Heart left ventricle (tissue), 16 donors: ENCODE measurements around the gene ARAP1. TPM values are rescaled to one million over a fixed set of nuclear protein-coding genes. Genes with fewer than 3 reads are reported as not detected.

Experiments used
- ATAC-seq, 4 donors: fragments of 200-7000 bp; cut with Tn5 transposase; one replicate each; pipeline ENCODE4 v1.9.1; 2020 to 2022; ENCODE audit warnings: moderate library complexity in 4 of 4, mild to moderate bottlenecking in 3 of 4, moderate number of reproducible peaks in 1 of 4
- DNase-seq, 5 donors: peaks; one replicate each; pipeline ENCODE4 v3.0.0-alpha.2; 2020
- H3K27ac ChIP-seq, 12 donors: fragments of 200-600 bp; sonication (generic) in 4 of 12; one replicate each; pipeline versions ENCODE4 v1.5.0 to v1.8.0; 2016 to 2022; ENCODE audit warnings: mild to moderate bottlenecking in 2 of 12
- H3K27me3 ChIP-seq, 9 donors: fragments of 200-600 bp; sonication (generic) in 2 of 9; one replicate each; pipeline versions ENCODE4 v1.5.1 to v1.8.0; 2016 to 2022; ENCODE audit warnings: mild to moderate bottlenecking in 3 of 9
- H3K36me3 ChIP-seq, 9 donors: fragments of 200-600 bp; sonication (generic) in 2 of 9; one replicate each; pipeline versions ENCODE4 v1.5.0 to v1.8.0; 2018 to 2022; ENCODE audit warnings: mild to moderate bottlenecking in 2 of 9
- H3K4me1 ChIP-seq, 12 donors: fragments of 200-600 bp; sonication (generic) in 4 of 12; one replicate each; pipeline versions ENCODE4 v1.5.0 to v1.8.0; 2016 to 2022; ENCODE audit warnings: mild to moderate bottlenecking in 3 of 12
- H3K4me3 ChIP-seq, 12 donors: fragments of 200-600 bp; sonication (generic) in 4 of 12; one replicate each; pipeline versions ENCODE4 v1.5.0 to v1.8.0; 2017 to 2022; ENCODE audit warnings: mild to moderate bottlenecking in 9 of 12, moderate library complexity in 4 of 12
- H3K9me3 ChIP-seq, 12 donors: fragments of 200-600 bp; sonication (generic) in 4 of 12; one replicate each; pipeline versions ENCODE4 v1.5.0 to v1.8.0; 2016 to 2022; ENCODE audit warnings: mild to moderate bottlenecking in 1 of 12
- POLR2A ChIP-seq, 2 donors: fragments of 450-650 bp; IDR thresholded peaks; one replicate each; pipeline ENCODE4 v1.6.1; 2017; ENCODE audit warnings: antibody characterized with exemption in 2 of 2, mild to moderate bottlenecking in 2 of 2, moderate library complexity in 2 of 2
- WGBS, 4 donors: extraction: QIAGEN DNeasy Blood & Tissue Kit in 2 of 4; methylation state at CpG; one replicate each; pipeline versions ENCODE4 v1.1.5 to v1.1.7; 2013 to 2018; 5-methylcytosine and 5-hydroxymethylcytosine counted together
- intact Hi-C, 10 donors: fragments of 100-400 bp; cut with DNase I; formaldehyde crosslinking; loops; one replicate each; pipeline versions ENCODE4 v1.11.1 to v1.14.2; 2022
- polyA plus RNA-seq, 2 donors: library from polyadenylated mRNA; stranded (reverse); fragments of 200-250 nt; gene quantifications; one replicate each; pipeline ENCODE4 v1.2.3, GENCODE V29; 2013
- total RNA-seq, 9 donors: library from RNA; depleted of rRNA in 2 of 9; stranded (reverse); fragments of >200 nt in 2 of 9; fragmentation: NEBNext Ultra II Directional in 3 of 9; extraction: Animal tissue kit (Norgen Biotek cat#: 25700) in 3 of 9; gene quantifications; one replicate each; pipeline versions ENCODE4 v1.1.0 to v1.2.4, GENCODE V29; 2016 to 2023
- TF ChIP-seq, protein P1 (sequence below), 12 donors: fragments of 200-600 bp; sonication (generic) in 4 of 12; IDR thresholded peaks; one replicate each; pipeline versions ENCODE4 v1.5.0 to v1.8.0; 2018 to 2022; ENCODE audit warnings: antibody characterized with exemption in 12 of 12, mild to moderate bottlenecking in 5 of 12
- donor health status: ischemic (EF 13 %, LVEDD 7.1; RV severe dilation, severe dysfunction).
- donor health status: healthy with polysubstance abuse.
- donor health status: DM: no; HTN: yes; CAD: no.
- donor health status: DM: no; HTN: no; CAD: no.
- donor health status: ischemic (EF 25% LVEDD 6.9; RV normal size, moderate dysfunction).
- donor health status: ischemic (EF 25% LVEDD 5.7; RV mildly dilated, moderate dysfunction).
- donor health status: healthy.
- donor health status: DM: yes; HTN: yes; CAD: no.
- donor health status: ischemic (EF 35%, LVEDD 5.7; RV mildly dilated, moderate dysfunction).
- donor health status: nonischemic (EF 11% LVEDD 7.7; RV severe dilation, severe dysfunction).
- donor health status: DM: yes; HTN: yes; CAD: no.
- donor health status: PGD.
- donor health status: ischemic (EF 29% LVEDD 5.4; RV normal size, mild dysfunction).
- donor health status: nonischemic (EF 23%, LVEDD 6.1; RV moderate dilation, normal function).

Gene ARAP1
- total and polyA plus RNA-seq, 11 donors, result 35.4 to 116 (median 43.6) TPM

DNA sequence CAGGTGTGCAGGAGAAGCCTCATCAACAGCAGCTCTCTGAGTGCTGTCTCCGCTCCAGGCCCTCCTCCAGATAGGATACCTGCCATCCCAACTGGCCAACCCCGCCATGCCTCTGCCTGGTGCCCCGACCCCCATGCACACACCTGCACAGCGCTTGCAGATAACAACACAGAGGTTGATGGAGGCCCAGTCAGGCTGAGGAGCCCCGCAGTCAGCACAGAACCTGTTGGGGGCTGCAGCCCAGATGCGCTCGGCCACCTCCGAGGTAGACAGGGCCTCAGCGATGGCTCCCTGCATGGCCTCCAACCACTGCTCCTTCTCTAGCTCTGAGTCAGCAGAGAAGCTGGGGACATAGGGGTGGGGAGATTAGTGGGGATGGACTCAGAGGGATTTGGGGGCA lies 45.2 kb downstream of the ARAP1 start:
- WGBS, 4 donors, result 89 to 96% (median 93%) methylated on average over 8 to 9 of the region's 9 CpGs
- no peaks in the 10 kb centered on the region for H3K27me3 ChIP-seq
- intact Hi-C loops, result no loop called here
- peaks cover 0 to 99% (median 84%) of the 10 kb centered on the region in 9 donors for H3K36me3 ChIP-seq
- no peak for DNase-seq
- no peak overlapping the region for H3K4me3 ChIP-seq
- H3K9me3 ChIP-seq, result no peaks in the 10 kb centered on the region
- no peak for ATAC-seq
- peaks cover 0 to 26% (median 11%) of the 10 kb centered on the region in 12 donors for H3K4me1 ChIP-seq
- TF ChIP-seq, protein P1, sequence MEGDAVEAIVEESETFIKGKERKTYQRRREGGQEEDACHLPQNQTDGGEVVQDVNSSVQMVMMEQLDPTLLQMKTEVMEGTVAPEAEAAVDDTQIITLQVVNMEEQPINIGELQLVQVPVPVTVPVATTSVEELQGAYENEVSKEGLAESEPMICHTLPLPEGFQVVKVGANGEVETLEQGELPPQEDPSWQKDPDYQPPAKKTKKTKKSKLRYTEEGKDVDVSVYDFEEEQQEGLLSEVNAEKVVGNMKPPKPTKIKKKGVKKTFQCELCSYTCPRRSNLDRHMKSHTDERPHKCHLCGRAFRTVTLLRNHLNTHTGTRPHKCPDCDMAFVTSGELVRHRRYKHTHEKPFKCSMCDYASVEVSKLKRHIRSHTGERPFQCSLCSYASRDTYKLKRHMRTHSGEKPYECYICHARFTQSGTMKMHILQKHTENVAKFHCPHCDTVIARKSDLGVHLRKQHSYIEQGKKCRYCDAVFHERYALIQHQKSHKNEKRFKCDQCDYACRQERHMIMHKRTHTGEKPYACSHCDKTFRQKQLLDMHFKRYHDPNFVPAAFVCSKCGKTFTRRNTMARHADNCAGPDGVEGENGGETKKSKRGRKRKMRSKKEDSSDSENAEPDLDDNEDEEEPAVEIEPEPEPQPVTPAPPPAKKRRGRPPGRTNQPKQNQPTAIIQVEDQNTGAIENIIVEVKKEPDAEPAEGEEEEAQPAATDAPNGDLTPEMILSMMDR (IDR thresholded peaks at IDR 0.05), result no peak
- no peak for TF ChIP-seq POLR2A (IDR thresholded peaks at IDR 0.05)
- no peak overlapping the region for H3K27ac ChIP-seq

DNA sequence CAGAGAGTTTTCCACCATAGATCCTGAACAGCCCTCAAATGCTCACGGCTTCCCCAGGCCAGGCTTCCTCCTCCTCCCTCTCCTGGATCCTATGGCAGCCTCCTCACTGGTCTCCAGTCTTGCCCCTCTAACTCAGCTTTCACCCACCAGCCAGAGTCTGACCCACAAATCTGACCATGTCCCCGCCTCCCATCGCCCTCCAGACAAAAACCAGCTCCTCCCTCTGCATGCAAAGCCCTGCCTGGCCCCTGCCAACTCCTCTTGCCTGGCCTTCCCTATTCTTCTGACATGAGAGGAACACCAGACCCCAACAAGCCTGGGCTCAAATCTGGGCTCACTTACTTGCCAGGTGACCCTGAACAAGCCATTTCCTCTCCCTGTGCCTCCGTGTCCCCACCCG lies 45.6 kb downstream of the ARAP1 start:
- ATAC-seq (no peak), DNase-seq (no peak)
- Histone ChIP-seq H3K27me3 (no peaks in the 10 kb centered on the region), H3K4me1 (peaks cover 0 to 25% (median 11%) of the 10 kb centered on the region in 12 donors), H3K9me3 (no peaks in the 10 kb centered on the region), H3K4me3 (no peak overlapping the region), H3K27ac (no peak overlapping the region), H3K36me3 (peaks cover 0 to 99% (median 84%) of the 10 kb centered on the region in 9 donors)
- intact Hi-C loops, result no loop called here
- WGBS, 4 donors, result 83 to 97% (median 88%) methylated on average over 5 of the region's 5 CpGs
- TF ChIP-seq POLR2A (IDR thresholded peaks at IDR 0.05), result no peak
- TF ChIP-seq, protein P1 (IDR thresholded peaks at IDR 0.05), result no peak

DNA sequence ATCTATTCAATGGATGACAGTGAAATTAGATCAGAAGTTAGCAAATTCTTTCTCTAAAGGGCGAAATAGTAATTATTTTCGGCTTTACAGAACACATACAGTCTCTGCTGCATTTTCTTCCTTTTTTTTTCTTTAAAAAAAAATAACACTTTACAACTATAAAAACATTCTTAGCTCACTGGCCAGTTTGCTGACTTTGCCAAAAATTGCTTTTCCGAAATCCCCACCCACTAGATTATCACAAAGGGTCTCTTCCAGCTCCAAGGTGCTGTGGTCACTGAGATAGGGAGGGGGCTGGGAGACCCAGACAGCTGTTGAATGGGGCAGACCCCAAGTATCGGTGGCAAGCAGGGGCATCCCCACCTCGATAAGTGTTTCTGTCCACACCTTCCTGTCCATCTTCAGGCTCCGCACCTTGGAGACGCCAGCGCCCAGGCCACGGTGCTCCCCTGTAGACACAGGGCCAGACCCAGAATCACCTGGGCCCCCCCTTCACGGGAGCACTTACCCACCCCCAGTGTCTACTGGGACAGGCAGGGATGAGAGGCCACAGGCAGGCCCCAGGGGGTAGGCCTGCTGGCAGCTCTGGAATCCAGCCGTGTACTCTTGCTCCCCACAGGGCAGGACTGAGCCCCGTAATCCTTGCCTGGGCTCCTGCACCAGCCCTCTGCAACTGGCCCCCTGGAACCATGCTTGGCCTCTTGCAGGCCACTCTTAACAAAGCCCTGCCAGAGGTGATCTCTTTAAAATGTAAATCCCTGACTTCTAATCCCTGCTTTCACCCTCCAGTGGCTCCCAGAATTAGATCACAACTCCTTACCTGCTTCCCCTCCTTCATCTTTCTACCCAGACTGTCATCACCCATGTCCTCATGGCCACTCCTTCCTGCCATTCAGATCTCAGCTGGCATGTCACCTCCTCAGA lies 46.5 kb downstream of the ARAP1 start:
- no peak overlapping the region for H3K4me3 ChIP-seq
- ATAC-seq (no peak), DNase-seq (no peak)
- H3K27ac ChIP-seq, result no peak overlapping the region
- H3K36me3 ChIP-seq, result peaks cover 0 to 99% (median 84%) of the 10 kb centered on the region in 9 donors
- no peak for TF ChIP-seq POLR2A (IDR thresholded peaks at IDR 0.05)
- TF ChIP-seq, protein P1 (IDR thresholded peaks at IDR 0.05), result no peak
- peaks cover 0 to 28% (median 11%) of the 10 kb centered on the region in 12 donors for H3K4me1 ChIP-seq
- intact Hi-C loops, result no loop called here
- WGBS, 4 donors, result 80 to 91% (median 84%) methylated on average over 11 to 12 of the region's 12 CpGs
- no peaks in the 10 kb centered on the region for H3K27me3 ChIP-seq
- no peaks in the 10 kb centered on the region for H3K9me3 ChIP-seq

- no peak for ATAC-seq
- intact Hi-C loops, result no loop called here
- Histone ChIP-seq H3K27me3 (no peaks in the 10 kb centered on the region), H3K4me1 (peaks cover 0 to 34% (median 15%) of the 10 kb centered on the region in 12 donors), H3K27ac (peak overlapping the region in 3 of 12 donors; percentile 28 to 82 (median 52)), H3K4me3 (no peak overlapping the region), H3K9me3 (no peaks in the 10 kb centered on the region), H3K36me3 (peaks cover 0 to 99% (median 84%) of the 10 kb centered on the region in 9 donors)
- no peak for TF ChIP-seq POLR2A (IDR thresholded peaks at IDR 0.05)
- TF ChIP-seq, protein P1 (IDR thresholded peaks at IDR 0.05), result no peak
- WGBS, 4 donors, result 59 to 74% (median 64%) methylated on average over 4 of the region's 4 CpGs
- no peak for DNase-seq
These were observed 47.4 kb downstream of the ARAP1 start for GRCh38 chr11:72704783-72705265.
